ENCODE results near the gene KRT6B.

DNA sequence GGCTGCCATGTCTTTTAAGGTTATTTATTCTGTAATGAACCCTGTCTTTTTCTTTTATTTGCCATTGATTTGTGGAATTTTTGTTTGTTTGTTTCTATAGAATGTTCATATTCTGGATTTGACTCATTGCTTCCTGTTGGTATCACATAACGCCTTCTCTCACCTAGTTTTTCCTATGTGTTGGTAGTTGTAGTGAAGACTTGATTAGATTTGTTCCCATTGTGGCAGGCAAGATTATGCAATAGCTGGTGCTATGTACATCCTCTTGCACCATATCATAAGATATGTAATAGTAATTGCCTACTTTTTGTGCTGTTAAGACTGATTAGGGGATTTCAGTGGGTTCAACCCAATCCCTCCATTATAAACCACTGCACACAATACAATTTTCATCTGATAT, 3.9 kb upstream of the KRT6B start:
- no peak for TF ChIP-seq TAF1 (IDR thresholded peaks at IDR 0.05; ENCODE audit: low read depth)
- TF ChIP-seq CEBPB (IDR thresholded peaks at IDR 0.05), result peak; percentile 81
- no peak for TF ChIP-seq TCF12 (IDR thresholded peaks at IDR 0.05; ENCODE audit: low read depth)
- no peak for TF ChIP-seq EP300 (IDR thresholded peaks at IDR 0.05; ENCODE audit: borderline replicate concordance)
- no peak for TF ChIP-seq FOXM1 (IDR thresholded peaks at IDR 0.05; ENCODE audit: borderline replicate concordance, low read depth)
- TF ChIP-seq EGR1 (IDR thresholded peaks at IDR 0.05), result no peak
